Natural killer cell (primary cell): ENCODE measurements around the gene KCNH1. TPM values are rescaled to one million over a fixed set of nuclear protein-coding genes. Genes with fewer than 3 reads are reported as not detected.

Source experiments
- ATAC-seq, 3 donors: fragments of 150-1000 bp in 2 of 3; fragments of 200-7000 bp in 1 of 3; cut with Tn5 transposase; 1 replicate in 1 of 3; 2 replicates in 2 of 3; pipeline ENCODE4 v1.10.0; 2021; ENCODE audit warnings: mild to moderate bottlenecking in 2 of 3, moderate library complexity in 2 of 3
- DNase-seq, 2 donors: peaks; one replicate each; pipeline versions ENCODE4 v3.0.0 to v3.0.0-alpha.2; 2013 to 2021; ENCODE audit warnings: mixed read lengths in 1 of 2
- H3K27ac ChIP-seq: one replicate; pipeline ENCODE4 v1.5.1; 2013; ENCODE audit warnings: mild to moderate bottlenecking, low read length
- H3K27me3 ChIP-seq: one replicate; pipeline ENCODE4 v1.6.1; 2013; ENCODE audit warnings: low read length; ENCODE audit not compliant: control insufficient read depth, insufficient read depth
- H3K36me3 ChIP-seq: one replicate; pipeline ENCODE4 v1.6.1; 2013; ENCODE audit warnings: low read length; ENCODE audit not compliant: control insufficient read depth, insufficient read depth
- H3K4me1 ChIP-seq: one replicate; pipeline ENCODE4 v1.6.1; 2013; ENCODE audit warnings: low read length; ENCODE audit not compliant: control insufficient read depth, insufficient read depth
- H3K4me3 ChIP-seq: one replicate; pipeline ENCODE4 v1.5.1; 2013; ENCODE audit warnings: low read length
- H3K9me3 ChIP-seq: one replicate; pipeline ENCODE4 v1.6.1; 2013; ENCODE audit warnings: low read length; ENCODE audit not compliant: control insufficient read depth, insufficient read depth
- H3K27ac Mint-ChIP-seq, 2 donors: one replicate each; pipeline ENCODE4 v1.8.0; 2022; ENCODE audit warnings: mild to moderate bottlenecking in 2 of 2, mixed read lengths in 2 of 2, moderate library complexity in 1 of 2
- H3K27me3 Mint-ChIP-seq, 2 donors: one replicate each; pipeline ENCODE4 v1.8.0; 2022; ENCODE audit warnings: low read depth in 2 of 2, mixed read lengths in 2 of 2
- H3K36me3 Mint-ChIP-seq: one replicate; pipeline ENCODE4 v1.8.0; 2022; ENCODE audit warnings: mixed read lengths
- H3K4me1 Mint-ChIP-seq, 2 donors: one replicate each; pipeline ENCODE4 v1.8.0; 2022; ENCODE audit warnings: mixed read lengths in 2 of 2
- H3K4me3 Mint-ChIP-seq: one replicate; pipeline ENCODE4 v1.8.0; 2022; ENCODE audit warnings: mild to moderate bottlenecking, moderate library complexity, mixed read lengths
- H3K9me3 Mint-ChIP-seq, 2 donors: one replicate each; pipeline ENCODE4 v1.8.0; 2022; ENCODE audit warnings: mixed read lengths in 2 of 2
- WGBS: methylation state at CpG from one replicate; pipeline ENCODE4 v1.1.7; 2013; ENCODE audit warnings: missing lambda C conversion rate; ENCODE audit not compliant: insufficient coverage; 5-methylcytosine and 5-hydroxymethylcytosine counted together
- intact Hi-C: fragments of 100-400 bp; cut with micrococcal nuclease; formaldehyde crosslinking; loops from one replicate; pipeline ENCODE4 v1.14.2; 2022
- total RNA-seq, 4 donors: library from RNA; stranded (reverse); fragments of 120-200 nt in 1 of 4; gene quantifications; one replicate each; pipeline versions ENCODE4 v1.2.3 to v1.2.4, GENCODE V29; 2013 to 2022
- TF ChIP-seq, protein P1 (sequence below): fragments of 200-600 bp; IDR thresholded peaks from one replicate; pipeline ENCODE4 v1.8.0; 2022; ENCODE audit warnings: antibody characterized with exemption

KCNH1 gene
- total RNA-seq, 3 donors from 2014 or later (not counting 1 experiment from before 2014, with no cell fraction given), result not detected

DNA sequence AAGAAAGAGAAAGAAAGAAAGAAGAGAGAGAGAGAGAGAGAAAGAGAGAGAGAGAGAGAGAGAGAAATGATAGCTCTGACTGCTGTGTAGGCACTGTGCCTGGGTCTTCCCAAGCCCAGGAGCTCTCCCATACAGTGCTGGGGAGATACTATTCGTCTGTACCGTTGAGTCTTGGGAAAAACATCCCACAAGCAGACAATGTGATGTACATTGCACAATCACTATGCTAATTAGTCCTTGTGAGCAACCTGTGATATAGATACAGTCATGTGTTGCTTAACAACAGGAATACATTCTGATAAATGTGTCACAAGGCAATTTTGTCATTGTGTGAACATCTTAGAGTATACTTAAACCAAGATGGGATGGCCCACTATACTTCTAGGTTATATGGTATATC, 424.2 kb downstream of the KCNH1 start:
- no peaks in the 10 kb centered on the region for H3K36me3 ChIP-seq
- Mint-ChIP-seq H3K27ac (no peak overlapping the region), H3K9me3 (no peaks in the 10 kb centered on the region), H3K27me3 (no peaks in the 10 kb centered on the region), H3K4me3 (no peak overlapping the region), H3K36me3 (no peaks in the 10 kb centered on the region), H3K4me1 (no peaks in the 10 kb centered on the region)
- H3K4me3 ChIP-seq, result no peak overlapping the region
- H3K4me1 ChIP-seq, result no peaks in the 10 kb centered on the region
- no peaks in the 10 kb centered on the region for H3K9me3 ChIP-seq
- no peak for DNase-seq
- WGBS, result 71% methylated on average over 2 of the region's 2 CpGs
- H3K27me3 ChIP-seq, result no peaks in the 10 kb centered on the region
- ATAC-seq, result no peak
- intact Hi-C loops, result no loop called here
- H3K27ac ChIP-seq, result no peak overlapping the region
- TF ChIP-seq, protein P1, sequence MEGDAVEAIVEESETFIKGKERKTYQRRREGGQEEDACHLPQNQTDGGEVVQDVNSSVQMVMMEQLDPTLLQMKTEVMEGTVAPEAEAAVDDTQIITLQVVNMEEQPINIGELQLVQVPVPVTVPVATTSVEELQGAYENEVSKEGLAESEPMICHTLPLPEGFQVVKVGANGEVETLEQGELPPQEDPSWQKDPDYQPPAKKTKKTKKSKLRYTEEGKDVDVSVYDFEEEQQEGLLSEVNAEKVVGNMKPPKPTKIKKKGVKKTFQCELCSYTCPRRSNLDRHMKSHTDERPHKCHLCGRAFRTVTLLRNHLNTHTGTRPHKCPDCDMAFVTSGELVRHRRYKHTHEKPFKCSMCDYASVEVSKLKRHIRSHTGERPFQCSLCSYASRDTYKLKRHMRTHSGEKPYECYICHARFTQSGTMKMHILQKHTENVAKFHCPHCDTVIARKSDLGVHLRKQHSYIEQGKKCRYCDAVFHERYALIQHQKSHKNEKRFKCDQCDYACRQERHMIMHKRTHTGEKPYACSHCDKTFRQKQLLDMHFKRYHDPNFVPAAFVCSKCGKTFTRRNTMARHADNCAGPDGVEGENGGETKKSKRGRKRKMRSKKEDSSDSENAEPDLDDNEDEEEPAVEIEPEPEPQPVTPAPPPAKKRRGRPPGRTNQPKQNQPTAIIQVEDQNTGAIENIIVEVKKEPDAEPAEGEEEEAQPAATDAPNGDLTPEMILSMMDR, result no peak

DNA sequence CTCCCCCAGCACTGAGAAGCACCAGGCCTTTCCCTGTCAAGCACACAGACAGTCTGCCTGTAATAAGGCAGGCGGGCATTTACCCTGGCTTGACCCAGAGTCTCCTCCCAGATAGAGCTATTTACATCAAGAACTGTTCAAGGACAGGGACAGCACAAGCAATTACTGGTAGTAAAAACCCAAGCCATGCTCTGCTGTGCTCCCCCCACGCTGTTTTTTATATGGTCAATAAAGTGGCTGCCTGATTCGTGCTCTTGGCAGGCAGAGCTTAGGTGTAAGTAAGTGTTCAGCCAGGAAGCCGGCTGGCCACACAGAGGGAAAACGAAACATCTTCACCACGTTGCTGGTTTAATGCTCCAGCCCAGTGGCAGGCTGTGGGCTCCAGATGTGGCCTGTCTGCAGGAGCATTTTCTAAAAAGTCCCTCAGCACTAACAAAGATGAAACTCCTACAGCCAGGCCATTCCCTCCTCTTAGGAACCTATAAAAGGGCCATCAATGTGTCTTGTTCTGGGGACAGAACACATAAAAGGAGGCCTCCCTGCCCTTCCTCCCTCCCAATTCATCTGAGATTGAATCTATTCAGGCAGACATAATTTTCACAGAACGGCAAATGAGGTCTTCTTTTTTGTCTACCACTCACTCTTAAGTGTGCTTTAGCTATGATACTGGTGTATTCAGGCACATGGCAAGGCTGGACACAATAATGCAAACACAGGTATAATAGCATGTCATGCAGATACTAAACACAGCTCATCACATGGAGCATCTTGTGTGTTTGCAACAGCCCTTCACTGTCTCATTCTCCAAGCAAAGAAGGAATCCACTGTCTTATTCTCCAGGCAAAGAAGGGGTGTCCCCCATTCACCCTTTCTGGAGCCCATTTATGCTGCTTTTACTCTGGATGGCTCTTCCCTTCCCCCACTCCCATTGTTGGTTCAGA, 426.4 kb downstream of the KCNH1 start:
- H3K4me3 Mint-ChIP-seq, result no peak overlapping the region
- no peaks in the 10 kb centered on the region for H3K36me3 Mint-ChIP-seq
- H3K27me3 ChIP-seq, result no peaks in the 10 kb centered on the region
- no peaks in the 10 kb centered on the region for H3K9me3 ChIP-seq
- whole genome bisulfite sequencing, result 83% methylated on average over 7 of the region's 7 CpGs
- H3K4me1 ChIP-seq, result no peaks in the 10 kb centered on the region
- no peak for ATAC-seq
- H3K4me1 Mint-ChIP-seq, result no peaks in the 10 kb centered on the region
- no peak for DNase-seq
- H3K27me3 Mint-ChIP-seq, result no peaks in the 10 kb centered on the region
- no peak overlapping the region for H3K4me3 ChIP-seq
- H3K27ac ChIP-seq, result no peak overlapping the region
- no peak overlapping the region for H3K27ac Mint-ChIP-seq
- no peaks in the 10 kb centered on the region for H3K36me3 ChIP-seq
- TF ChIP-seq, protein P1, result no peak
- no peaks in the 10 kb centered on the region for H3K9me3 Mint-ChIP-seq
- intact Hi-C loops, result no loop called here

DNA sequence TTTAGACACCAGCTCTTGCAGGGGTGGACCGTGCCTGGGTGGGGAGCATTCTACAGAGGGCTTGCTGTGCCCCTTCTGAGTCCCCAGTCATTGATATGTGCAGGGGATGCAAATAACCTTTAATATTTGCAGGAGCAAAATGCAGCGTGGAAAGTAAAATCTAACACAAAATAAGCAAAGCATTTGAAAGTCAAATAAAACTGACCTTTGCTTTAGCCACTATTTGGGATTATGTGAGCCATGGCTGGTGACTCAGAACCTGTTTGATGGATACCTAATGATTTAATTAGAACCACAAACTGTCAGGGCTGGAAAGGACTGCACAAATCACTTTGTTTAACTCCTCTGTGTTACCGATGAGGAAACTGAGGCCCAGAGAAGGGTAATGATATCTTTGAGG, 427.7 kb downstream of the KCNH1 start:
- no peak overlapping the region for H3K4me3 ChIP-seq
- Mint-ChIP-seq H3K27me3 (no peaks in the 10 kb centered on the region), H3K4me3 (no peak overlapping the region), H3K27ac (no peak overlapping the region), H3K4me1 (no peaks in the 10 kb centered on the region), H3K36me3 (no peaks in the 10 kb centered on the region), H3K9me3 (no peaks in the 10 kb centered on the region)
- no peak for ATAC-seq
- H3K27me3 ChIP-seq, result no peaks in the 10 kb centered on the region
- DNase-seq, result no peak
- H3K4me1 ChIP-seq, result no peaks in the 10 kb centered on the region
- H3K27ac ChIP-seq, result no peak overlapping the region
- intact Hi-C loops, result no loop called here
- H3K9me3 ChIP-seq, result no peaks in the 10 kb centered on the region
- TF ChIP-seq, protein P1, result no peak
- no peaks in the 10 kb centered on the region for H3K36me3 ChIP-seq
- 97% methylated on average over 3 of the region's 3 CpGs for WGBS
